IPS-NIHi7 (cell line): Measurements from ENCODE around the gene PNRC1.
"Not testable (repeated sequence)": the region's sequence is repeated elsewhere in the genome, so short reads cannot be mapped to it uniquely, and the experiment has no call there.

Experiments
- DNase-seq: peaks from one replicate; pipeline ENCODE4 v3.0.0; 2012; ENCODE audit warnings: mixed read lengths; ENCODE audit errors: extremely low spot score

PNRC1 gene

DNA sequence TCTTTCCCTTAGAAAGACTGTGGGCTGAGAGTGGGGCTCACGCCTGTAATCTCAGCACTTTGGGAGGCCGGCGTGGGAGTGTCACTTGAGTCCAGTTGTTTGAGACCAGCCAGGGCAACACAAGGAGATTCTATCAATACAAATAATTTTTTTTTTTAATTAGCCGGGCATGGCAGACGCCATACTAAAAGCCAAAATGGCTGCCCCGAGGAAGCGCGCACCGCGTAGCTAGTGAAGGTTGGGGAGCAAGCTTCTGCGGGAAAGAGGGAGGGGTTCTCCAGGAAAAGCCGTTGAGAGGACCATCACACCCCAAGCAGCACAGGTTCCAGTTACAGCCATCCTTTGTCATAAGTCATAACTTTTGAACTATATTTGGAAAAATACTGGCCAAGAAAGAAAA, 21.3 kb upstream of the PNRC1 start:
- DNase-seq, result no peak

DNA sequence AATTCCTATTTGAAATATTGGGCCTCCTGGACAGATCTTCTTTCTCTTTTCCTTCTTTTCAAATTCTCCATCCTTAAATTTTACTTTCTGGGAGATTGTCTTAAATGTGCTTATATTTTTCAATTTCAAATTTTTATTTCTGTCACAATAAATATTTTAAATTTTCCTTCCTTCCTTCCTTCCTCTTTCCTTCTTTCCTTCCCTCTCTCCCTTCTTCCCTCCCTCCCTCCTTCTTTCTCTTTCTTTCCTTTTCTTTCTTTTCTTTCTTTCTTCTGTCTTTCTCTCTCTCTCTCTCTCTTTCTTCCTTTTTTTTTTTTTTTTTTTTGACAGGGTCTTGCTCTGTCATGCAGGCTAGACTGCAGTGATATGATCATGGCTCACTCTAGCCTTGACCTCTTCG, 16.7 kb upstream of the PNRC1 start:
- DNase-seq, result no peak

DNA sequence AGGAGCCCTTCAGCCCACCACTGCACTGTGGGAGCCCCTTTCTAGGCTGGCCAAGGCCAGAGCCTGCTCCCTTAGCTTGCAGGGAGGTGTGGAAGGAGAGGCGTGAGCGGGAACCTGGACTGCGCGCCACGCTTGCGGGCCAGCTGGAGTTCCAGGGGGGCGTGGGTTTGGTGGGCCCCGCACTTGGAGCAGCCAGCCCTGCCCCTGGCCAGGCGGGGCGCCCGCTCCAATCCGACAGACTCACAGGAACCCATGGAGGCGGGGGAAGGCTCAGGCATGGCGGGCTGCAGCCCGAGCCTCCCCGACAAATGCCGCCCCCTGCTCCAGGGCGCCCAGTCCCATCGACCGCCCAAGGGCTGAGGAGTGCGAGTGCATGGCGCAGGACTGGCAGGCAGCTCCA, 15.6 kb upstream of the PNRC1 start:
- DNase-seq, result not testable (repeated sequence)

DNA sequence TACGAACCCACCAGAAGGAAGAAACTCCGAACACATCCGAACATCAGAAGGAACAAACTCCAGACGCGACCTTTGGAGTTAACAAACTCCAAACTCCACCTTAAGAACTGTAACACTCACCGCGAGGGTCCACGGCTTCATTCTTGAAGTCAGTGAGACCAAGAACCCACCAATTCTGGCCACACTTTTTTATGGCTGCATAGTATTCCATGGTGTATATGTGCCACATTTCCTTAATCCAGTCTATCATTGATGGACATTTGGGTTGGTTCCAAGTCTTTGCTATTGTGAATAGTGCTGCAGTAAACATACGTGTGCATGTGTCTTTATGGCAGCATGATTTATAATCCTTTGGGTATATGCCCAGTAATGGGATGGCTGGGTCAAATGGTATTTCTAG, 14.4 kb upstream of the PNRC1 start:
- not testable (repeated sequence) for DNase-seq

- DNase-seq, result no peak
Observed at GRCh38 chr6:89066940-89067646, 13.5 kb upstream of the PNRC1 start.

DNA sequence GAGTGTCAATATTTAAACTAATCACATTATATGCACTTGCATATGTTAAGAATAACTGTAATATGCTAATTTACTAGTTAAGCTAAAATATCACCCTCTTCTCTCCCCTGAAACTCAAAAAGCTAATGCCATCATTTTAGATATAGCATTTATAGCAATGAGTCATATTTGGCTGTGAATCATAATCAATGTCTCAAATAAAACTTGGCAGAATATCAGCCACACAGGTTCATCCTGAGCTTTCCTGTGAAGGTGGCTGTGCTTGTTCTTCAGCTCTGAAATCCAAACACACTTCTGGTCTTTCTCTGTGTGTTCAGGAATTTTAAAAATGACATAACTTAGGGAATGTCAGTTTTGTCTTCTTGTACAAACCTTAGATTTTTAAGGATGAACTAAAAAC, 12.8 kb upstream of the PNRC1 start:
- DNase-seq, result no peak

DNA sequence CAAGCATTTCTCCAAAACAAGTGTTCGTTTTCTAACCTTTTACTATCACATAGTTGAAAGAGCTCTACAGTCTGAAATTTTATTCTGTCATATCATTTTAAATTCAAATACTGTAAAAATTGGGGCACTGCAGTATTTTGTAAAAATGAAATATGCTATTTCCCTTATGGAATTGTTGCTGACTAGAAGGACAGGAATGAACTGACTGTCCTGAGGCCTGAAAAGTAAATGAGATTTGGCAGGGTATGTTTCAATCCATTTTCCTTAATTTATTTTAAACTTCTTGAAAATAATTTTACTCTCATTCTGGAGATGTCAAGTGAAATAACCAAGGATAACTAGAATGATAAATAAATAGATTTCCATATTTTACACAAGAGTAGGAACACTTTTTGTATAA, 11.9 kb upstream of the PNRC1 start:
- DNase-seq, result no peak

GRCh38 chr6:89069536-89070163, 10.9 kb upstream of the PNRC1 start:
- no peak for DNase-seq

- DNase-seq, result no peak
Observed at GRCh38 chr6:89071036-89071435, 9.5 kb upstream of the PNRC1 start.

- DNase-seq, result no peak
Observed at GRCh38 chr6:89073014-89073620, 7.4 kb upstream of the PNRC1 start.

GRCh38 chr6:89073840-89074239, 6.7 kb upstream of the PNRC1 start:
- DNase-seq, result no peak

DNA sequence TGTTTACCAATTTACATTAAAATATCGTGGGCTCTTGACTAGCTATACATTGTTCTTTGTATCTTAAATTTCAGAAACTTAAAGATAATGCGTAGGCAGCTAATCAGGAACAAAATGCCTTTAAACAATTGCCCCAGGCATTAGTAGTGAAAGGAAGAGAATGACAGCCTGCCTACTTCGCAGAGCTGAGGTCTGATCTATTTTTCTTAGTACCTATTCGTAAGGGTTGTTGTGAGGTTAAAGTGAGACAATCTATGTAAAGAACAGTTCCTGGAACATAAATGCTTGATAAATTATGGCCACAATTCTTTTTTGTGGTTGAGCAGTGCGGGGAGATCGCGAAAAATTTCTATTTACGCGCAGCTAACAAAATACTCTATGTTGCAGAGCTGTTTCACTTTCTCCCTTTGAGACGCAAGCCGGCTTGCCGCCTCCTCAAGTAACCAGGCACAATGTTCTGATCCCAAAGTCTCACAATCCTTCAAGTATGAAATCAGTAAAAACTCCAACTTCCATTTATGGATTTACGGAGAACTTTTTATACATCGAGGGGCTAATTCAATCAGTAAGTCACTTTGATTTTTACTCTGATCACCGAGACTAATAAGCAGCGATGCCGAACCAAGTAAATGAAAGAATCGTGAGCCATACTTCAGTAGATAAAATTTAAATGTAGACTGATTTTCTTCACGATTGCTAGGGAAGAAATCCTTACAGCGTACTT, 878 bp upstream of the PNRC1 start:
- DNase-seq, result peak; percentile 19

DNA sequence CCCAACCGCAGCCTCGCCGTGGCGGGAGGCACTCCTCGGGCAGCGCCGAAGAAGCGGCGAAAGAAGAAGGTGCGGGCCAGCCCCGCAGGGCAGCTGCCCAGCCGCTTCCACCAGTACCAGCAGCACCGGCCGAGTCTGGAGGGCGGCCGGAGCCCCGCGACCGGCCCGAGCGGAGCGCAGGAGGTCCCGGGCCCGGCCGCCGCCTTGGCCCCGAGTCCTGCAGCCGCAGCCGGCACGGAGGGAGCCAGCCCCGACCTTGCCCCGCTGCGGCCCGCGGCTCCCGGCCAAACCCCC, 525 bp downstream of the PNRC1 start:
- no peak for DNase-seq

DNA sequence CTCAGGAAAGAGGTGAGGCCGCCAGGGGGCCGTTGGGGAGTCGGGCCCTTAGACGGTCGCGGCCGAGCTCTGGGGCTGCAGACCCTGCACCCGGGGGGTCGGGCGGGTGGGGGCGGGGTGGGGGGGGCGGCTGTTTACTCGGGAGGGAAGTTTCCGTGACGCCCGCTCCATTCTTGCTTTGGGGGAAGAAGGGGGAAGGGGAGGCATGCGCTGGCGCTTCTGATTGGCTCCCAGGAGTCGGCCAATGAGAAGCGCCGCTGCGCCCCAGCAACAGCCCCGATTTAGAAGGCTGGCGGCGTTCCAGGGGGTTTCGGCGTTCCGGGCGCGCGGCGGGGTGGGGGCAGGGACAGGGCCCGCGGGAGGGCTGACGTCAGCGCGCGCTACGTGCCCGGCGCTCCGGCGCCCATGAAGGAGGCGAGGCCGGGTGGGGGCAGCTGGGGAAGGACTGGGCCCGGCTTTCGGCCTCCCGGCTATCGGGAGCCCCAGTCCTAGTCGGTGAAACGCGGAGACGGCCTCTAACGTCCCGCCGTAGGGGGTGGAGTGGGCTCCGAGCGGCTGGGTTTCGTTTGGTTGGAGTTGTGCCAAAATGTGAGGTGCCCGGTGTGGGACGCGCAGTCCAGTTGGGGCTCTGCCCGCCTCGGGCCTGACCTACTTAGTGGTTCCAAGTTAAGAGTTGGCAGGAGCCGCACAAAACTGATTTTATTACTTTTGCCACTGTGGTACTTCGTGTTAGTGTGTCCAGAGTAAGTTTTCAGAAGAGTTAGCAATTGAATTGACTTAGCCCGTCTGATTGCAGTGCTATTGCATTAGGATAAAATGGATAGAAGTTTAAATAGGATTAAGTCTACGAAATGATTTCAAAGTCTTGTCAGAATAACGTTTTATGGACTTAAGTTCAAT, 1.1 kb downstream of the PNRC1 start:
- peak; percentile 87 for DNase-seq

- no peak for DNase-seq
Observed at GRCh38 chr6:89082486-89082891, 1.9 kb downstream of the PNRC1 start.

GRCh38 chr6:89084542-89084941, 4.0 kb downstream of the PNRC1 start:
- DNase-seq, result no peak

GRCh38 chr6:89084954-89085353, 4.4 kb downstream of the PNRC1 start:
- peak; percentile 22 for DNase-seq

- no peak for DNase-seq
Observed at GRCh38 chr6:89085409-89086205, 5.1 kb downstream of the PNRC1 start.

- no peak for DNase-seq
Observed at GRCh38 chr6:89087881-89088280, 7.3 kb downstream of the PNRC1 start.

DNA sequence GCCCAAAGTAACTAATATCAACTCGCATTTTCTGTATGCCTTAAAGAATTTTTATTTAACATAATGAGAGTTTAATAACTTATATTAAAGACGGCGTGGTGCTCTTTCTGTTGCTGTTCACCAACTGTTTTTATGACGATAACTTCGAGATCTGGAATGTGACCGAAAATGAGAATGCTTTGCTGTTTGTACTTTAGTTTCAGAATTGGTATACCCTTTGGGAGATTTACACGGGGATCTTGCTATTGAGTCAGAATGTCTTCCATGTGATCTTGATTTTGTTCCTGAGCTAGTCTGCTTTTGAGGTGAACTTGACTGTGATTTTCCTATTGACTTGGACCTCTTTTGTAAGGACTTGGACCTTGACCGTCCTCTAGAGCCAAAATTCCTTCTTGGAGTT, 17.9 kb downstream of the PNRC1 start:
- no peak for DNase-seq

- no peak for DNase-seq
Observed at GRCh38 chr6:89100114-89100513, 19.6 kb downstream of the PNRC1 start.
